GM19324 (cell line): Measurements from ENCODE around the gene CCDC187.
"Not testable (repeated sequence)": the region's sequence is repeated elsewhere in the genome, so short reads cannot be mapped to it uniquely, and the experiment has no call there.

Source experiments
- ATAC-seq: cut with Tn5 transposase; IDR thresholded peaks from one replicate; pipeline ENCODE4 v1.9.1; 2021; ENCODE audit warnings: mild to moderate bottlenecking, moderate library complexity; ENCODE audit not compliant: unreplicated experiment, low FRiP score

Gene CCDC187

DNA sequence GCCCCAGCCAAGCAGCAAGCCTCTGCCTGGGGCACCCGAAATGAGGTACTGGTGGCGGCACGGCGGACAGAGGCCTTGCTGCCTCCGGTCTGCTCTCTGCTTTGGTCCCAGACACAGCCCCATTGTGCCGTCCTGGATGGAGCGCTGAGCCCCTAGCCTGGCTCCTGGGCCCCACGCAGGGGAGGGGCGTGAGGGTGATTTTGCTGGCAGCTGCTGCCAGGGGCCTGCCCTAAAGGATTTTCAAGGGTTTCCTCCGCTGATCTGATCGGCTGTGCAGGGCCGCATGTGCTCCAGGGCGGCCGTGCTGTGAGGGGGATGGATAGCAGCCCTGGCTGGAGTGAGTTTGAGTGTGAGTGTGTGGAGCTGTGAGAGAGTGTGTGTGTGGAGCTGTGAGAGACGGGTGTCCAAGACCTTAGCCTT is 24.7 kb upstream of the CCDC187 start:
- no peak for ATAC-seq

DNA sequence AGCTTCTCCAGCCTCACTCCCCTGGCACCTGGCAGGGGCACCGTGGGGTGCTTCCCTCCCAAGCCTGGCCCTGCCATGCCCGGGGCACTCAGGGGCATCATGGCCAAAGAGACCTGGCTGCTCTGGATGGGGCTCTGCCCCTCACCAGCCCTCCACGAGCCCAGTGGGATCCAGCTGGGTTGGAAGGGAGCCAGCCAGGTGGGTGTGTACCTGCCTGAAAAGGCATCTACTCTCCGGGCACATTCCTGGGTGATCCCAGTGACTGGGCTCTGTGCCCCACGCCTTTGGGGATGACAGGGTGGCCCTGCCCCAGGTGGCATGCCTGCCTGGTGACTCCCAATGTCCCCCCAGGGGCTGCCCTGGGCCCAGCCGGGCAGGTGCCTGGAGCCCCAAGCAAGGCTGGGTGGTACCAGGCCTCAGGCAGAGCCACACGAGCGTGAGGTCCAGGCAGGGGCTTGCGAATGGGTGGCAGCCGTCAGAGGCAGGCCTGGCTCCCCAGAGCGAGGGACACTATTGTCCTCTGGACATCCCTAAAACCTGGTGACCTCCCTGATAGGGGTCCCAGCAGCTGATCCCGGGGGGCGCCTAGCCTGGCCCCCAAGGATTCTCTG is 24.2 kb upstream of the CCDC187 start:
- no peak for ATAC-seq

- no peak for ATAC-seq
These were observed 23.5 kb upstream of the CCDC187 start, which contains the start of gene GPSM1 for GRCh38 chr9:136327304-136327974. Gene GPSM1, plus strand, starts transcription at chr9:136327539. Its CDS starts 157 bp downstream, at chr9:136327696.

DNA sequence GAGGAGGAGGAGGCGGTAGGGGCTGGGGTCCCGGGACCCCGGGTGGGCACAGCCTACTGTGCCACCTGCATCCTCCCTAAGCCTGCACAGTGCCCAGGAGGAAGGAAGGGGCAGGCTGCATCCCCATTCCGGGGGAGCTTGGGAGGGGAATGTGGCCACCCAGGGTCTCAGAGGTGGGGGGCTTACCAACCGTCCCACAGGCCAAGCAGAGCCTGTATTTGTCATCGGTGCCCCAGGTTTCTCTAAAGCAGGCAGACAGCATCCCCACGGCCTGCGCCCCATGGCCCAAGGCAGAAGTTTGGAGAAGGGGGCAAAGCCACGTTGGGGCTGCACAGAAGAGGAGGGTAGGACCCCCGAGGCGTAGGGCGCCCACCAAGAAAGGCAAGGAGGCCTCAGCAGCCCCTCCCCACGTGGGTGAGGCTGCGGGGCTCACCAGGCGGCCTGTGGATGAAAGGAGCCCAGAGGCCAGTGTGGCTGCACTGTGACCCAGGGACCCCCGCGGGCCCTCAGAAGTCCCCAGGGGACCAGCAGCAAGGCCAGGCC is 22.9 kb upstream of the CCDC187 start:
- ATAC-seq: no peak

- no peak for ATAC-seq
These were observed 22.3 kb upstream of the CCDC187 start for GRCh38 chr9:136326061-136326760.

DNA sequence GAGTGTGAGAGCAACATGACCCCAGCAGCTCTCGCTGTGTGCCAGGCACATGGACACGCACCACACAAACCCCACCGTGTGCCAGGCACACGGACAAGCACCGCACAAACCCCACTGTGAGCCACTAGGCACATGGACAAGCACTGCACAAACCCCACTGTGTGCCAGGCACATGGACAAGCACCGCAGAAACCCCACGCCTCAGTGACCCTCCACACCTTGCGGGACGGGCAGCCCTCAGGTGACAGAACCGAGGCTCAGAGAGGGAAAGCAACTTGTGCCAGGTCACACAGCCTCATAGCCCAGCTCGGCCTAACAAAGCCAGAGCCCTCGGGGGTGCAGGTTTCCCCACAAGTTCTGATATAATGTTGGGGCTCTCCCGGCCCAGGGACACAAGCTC is 21.5 kb upstream of the CCDC187 start:
- no peak for ATAC-seq

DNA sequence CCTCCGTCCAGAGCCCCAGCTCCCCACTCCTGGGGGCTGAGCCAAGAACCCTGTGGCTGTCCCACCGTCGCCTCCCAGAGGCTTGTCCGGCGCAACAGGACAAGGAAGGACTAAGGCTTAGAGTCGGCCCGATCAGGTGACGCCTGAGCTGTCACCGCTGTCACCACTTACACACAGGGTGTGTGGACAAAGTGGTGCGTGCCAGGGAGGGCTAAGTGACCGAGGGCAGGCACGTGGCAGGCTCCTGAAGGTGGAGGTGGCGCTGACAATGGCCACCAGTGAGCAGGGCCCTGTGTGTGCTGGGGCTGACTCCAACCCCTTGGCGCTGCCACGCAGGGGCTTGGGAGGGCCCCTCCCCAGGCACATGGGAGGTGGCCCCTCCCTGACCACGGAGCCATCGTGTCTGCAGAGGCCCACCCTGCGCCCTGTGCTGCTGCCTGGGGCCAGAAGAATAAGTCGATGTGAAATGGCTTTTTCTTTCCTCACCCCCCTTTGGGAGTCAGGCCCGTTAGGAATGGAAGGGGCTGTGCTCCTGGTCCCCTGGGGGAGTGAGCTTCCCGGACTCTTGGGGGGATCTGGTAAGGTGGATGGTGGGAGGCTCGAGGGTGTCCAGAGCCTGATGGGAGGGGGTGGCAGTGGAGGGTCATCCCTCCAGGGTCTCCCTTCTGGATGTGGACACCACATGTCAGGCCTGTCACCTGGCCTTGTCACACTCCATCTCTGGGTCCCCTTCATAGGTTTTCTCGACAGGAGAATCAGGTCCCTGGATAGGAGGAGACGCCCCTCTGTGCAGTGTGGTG is 20.8 kb upstream of the CCDC187 start:
- no peak for ATAC-seq

- ATAC-seq: no peak
These were observed 19.5 kb upstream of the CCDC187 start for GRCh38 chr9:136323371-136323789.

- ATAC-seq: no peak
These were observed 18.9 kb upstream of the CCDC187 start for GRCh38 chr9:136322756-136323330.

GRCh38 chr9:136321561-136321960 is 17.7 kb upstream of the CCDC187 start:
- no peak for ATAC-seq

GRCh38 chr9:136320972-136321371 is 17.1 kb upstream of the CCDC187 start:
- not testable (repeated sequence) for ATAC-seq

GRCh38 chr9:136319955-136320354 is 16.1 kb upstream of the CCDC187 start:
- not testable (repeated sequence) for ATAC-seq

GRCh38 chr9:136319244-136319643 is 15.3 kb upstream of the CCDC187 start:
- not testable (repeated sequence) for ATAC-seq

DNA sequence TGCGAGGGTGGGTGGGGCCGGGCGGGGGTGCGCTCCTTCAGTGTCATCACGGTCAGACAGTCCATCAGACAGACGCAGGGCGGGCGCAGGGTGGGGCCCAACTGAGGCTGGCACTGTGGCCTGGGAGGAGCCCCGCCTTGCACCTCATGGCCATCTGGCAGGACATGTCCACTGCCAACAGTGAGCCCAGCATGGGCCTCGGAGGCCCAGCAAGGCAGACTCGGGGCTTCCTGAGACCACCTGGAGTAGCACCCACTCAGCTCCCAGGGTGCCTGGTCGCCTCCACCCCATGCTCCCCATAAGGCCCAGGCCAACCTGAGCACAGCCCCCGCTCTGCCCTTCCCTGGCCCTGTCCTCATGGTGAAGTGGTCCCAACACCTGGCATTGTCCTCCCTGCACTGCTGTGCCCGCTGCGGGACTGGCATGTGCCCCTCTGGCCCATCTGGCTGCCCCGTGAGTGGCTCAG is 14.9 kb upstream of the CCDC187 start:
- ATAC-seq: no peak

DNA sequence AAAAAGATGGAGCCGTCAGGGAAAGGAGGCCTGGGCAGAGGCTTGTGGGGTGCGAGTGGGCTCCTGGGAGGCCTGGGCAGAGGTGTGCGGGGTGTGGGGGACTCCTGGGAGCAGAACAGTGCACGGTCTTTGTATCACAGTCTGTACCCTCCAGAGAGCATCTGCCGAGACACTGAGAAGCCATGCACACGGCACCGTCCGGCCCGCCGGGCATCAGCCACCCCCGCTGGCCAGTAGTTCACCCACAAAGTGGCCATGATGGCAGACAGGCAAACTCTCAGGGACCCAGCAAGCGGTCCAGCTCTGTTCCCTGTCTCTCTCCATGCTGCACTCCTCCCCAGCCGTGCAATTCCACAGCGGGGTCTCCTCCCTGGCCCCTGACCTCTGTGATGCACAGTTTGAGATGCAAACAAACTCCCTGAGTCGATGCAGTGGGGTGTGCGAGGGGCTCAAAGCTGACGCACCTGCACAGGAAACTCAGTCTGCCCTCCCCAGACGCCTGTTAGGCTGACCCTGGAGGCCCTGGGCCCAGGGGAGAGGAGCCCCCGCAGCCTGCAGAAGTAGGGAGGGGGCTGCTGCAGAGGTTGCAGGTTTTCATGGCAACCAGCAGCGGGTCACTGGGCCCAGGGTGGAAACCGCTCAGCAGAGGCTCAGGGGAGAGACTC is 14.3 kb upstream of the CCDC187 start:
- no peak for ATAC-seq

GRCh38 chr9:136317695-136318094 is 13.8 kb upstream of the CCDC187 start:
- ATAC-seq: no peak

DNA sequence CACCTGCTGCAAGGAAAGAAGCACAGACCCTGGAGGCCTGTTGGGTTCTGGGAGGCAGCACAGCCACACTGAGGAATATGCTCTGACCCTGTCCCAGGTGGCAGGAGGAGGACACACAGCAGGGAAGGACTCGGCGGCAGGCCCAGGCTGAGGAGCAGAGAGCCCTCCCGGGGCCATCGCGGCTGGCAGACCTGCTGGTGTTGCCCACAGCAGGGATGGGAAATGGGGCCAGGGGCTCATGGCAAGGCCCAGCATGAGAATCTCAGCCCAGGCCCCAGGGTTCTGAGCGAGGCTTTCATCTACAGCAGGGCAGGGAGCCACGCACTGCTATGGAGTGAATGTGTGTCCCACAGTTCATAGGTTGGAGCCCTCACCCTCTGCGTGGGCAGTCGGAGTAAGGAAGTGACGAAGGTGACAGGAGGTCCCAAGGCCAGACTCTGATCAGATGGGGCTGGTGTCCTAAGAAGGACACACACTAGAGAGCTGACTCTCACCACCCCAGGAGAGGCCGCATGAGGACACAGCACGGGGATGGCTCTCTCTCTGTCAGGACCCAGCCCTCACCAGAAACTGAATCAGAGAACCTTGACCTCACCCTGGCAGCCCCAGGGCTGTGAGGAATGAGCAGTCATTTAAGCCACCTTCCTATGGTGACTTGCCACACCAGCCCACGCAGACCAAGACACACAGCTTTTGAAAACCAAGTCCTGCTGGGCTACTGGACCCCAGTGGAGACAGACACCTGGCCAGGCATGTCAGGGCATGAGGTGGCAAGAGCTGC is 13.2 kb upstream of the CCDC187 start:
- no peak for ATAC-seq

- ATAC-seq: no peak
These were observed 12.4 kb upstream of the CCDC187 start for GRCh38 chr9:136316271-136316751.

DNA sequence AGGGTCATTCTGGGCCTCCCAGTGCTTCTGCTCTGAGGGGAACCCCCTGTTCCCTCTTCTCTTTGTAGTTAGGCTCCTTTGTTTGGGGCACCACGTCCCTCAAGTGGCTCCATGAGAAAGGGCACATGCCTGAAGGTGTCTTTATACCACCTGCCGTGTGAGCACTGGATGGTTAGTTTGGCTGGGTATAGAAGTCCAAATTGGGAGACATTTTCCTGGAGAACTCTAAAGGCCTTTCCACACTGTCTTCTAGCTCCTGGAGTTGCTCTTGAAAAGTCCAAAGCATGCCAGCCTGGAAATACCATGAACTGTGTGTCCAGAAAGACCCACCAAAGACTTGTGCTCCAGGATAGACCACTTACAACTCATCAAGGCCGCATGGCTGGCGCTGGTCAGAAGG is 11.1 kb upstream of the CCDC187 start:
- ATAC-seq: no peak
